GM11168 (cell line): ENCODE measurements around the gene MRPS30.
"Not testable (repeated sequence)": the region's sequence is repeated elsewhere in the genome, so short reads cannot be mapped to it uniquely, and the experiment has no call there.

Source experiments
- in situ Hi-C: fragments of 300-500 bp; cut with MboI; formaldehyde crosslinking; loops from one replicate; pipeline ENCODE4 v1.12.0; 2022; ENCODE audit warnings: low sequenced_read_pairs; ENCODE audit not compliant: unreplicated experiment

The MRPS30 gene

GRCh38 chr5:44808435-44809214, at the start of gene MRPS30:
MRPS30 (plus strand) TSS chr5:44808947; CDS start chr5:44808963, 16 bp downstream.
- in situ Hi-C loops, result no loop called here

- in situ Hi-C loops, result no loop called here
These were observed 39.4 kb upstream of the MRPS30 start for GRCh38 chr5:44769200-44769876.

- in situ Hi-C loops, result loop anchor here (10.0 kb wide), 1 partner anchor 235 kb away; no protein-coding TSS in a partner anchor
These were observed 38.9 kb upstream of the MRPS30 start for GRCh38 chr5:44769877-44770209.

GRCh38 chr5:44770780-44771717, 37.7 kb upstream of the MRPS30 start:
- in situ Hi-C loops, result loop anchor here (10.0 kb wide), 1 partner anchor 236 kb away; no protein-coding TSS in a partner anchor

- in situ Hi-C loops, result loop anchor here (10.0 kb wide), 1 partner anchor 238 kb away; no protein-coding TSS in a partner anchor
These were observed 36.4 kb upstream of the MRPS30 start for GRCh38 chr5:44772397-44772796.

- in situ Hi-C loops, result loop anchor here (10.0 kb wide), 1 partner anchor 240 kb away; no protein-coding TSS in a partner anchor
These were observed 34.4 kb upstream of the MRPS30 start for GRCh38 chr5:44774279-44774880.

GRCh38 chr5:44779167-44779566, 29.6 kb upstream of the MRPS30 start:
- in situ Hi-C loops, result loop anchor here (10.0 kb wide), 1 partner anchor 244 kb away; no protein-coding TSS in a partner anchor

GRCh38 chr5:44783634-44784315, 25.0 kb upstream of the MRPS30 start:
- in situ Hi-C loops, result no loop called here

- in situ Hi-C loops, result no loop called here
These were observed 21.0 kb upstream of the MRPS30 start for GRCh38 chr5:44787731-44788130.

- in situ Hi-C loops, result not testable (repeated sequence)
These were observed 19.3 kb upstream of the MRPS30 start for GRCh38 chr5:44789372-44789995.

GRCh38 chr5:44792031-44792673, 16.6 kb upstream of the MRPS30 start:
- in situ Hi-C loops, result not testable (repeated sequence)

GRCh38 chr5:44794371-44794770, 14.4 kb upstream of the MRPS30 start:
- in situ Hi-C loops, result no loop called here

GRCh38 chr5:44795496-44795895, 13.3 kb upstream of the MRPS30 start:
- in situ Hi-C loops, result no loop called here

GRCh38 chr5:44797841-44798240, 10.9 kb upstream of the MRPS30 start:
- in situ Hi-C loops, result no loop called here

GRCh38 chr5:44801992-44802391, 6.8 kb upstream of the MRPS30 start:
- in situ Hi-C loops, result no loop called here

GRCh38 chr5:44806608-44807007, 2.1 kb upstream of the MRPS30 start:
- in situ Hi-C loops, result no loop called here

- in situ Hi-C loops, result no loop called here
These were observed 1.5 kb upstream of the MRPS30 start for GRCh38 chr5:44807269-44807668.

- in situ Hi-C loops, result no loop called here
These were observed 638 bp downstream of the MRPS30 start for GRCh38 chr5:44809215-44809955.
